Dedifferentiated amniotic fluid mesenchymal stem cell (primary cell): Measurements from ENCODE around the gene SND1.
"Not testable (repeated sequence)": the region's sequence is repeated elsewhere in the genome, so short reads cannot be mapped to it uniquely, and the experiment has no call there.

Experiments
- DNase-seq: peaks from one replicate; pipeline ENCODE4 v3.0.0-alpha.2; 2016; ENCODE audit errors: extremely low spot score

Gene SND1

DNA sequence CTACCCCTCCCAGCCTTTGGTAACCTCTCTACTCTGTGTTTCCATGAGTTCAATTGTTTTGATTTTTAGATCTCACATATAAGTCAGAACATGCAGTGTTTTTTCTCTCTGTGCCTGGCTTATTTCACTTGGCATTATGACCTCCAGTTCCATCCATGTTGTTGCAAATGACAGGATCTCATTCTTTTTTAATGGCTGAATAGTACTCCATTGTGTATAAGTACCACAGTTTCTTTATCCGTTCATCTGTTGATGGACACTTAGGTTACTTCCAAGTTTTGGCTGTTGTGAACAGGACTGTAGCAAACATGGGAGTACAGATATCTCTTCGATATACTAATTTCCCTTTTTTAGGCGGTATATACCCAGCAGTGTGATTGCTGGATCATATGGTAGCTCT, 237.7 kb downstream of the SND1 start:
- no peak for DNase-seq

DNA sequence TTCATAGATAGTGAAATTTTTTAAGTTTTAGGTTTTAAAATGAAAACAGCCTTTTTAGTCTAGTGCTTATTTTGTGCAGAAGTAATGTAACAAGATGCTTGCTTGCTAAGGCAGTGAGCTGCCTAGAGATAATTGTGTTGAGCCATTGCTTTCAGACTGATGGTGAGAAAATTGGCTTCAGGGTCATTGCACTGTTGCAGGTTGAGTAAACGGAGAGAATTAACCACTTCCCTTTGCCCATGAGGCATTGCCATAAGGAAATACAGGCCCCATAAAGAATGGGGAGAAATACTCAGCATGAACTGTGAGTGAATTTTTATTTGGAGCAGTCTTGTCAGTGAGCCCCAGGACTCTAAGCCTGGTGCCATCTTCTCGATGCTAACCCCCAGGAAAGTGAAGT, 238.7 kb downstream of the SND1 start:
- no peak for DNase-seq

- DNase-seq: no peak
These were observed 239.2 kb downstream of the SND1 start for GRCh38 chr7:127891144-127891543.

DNA sequence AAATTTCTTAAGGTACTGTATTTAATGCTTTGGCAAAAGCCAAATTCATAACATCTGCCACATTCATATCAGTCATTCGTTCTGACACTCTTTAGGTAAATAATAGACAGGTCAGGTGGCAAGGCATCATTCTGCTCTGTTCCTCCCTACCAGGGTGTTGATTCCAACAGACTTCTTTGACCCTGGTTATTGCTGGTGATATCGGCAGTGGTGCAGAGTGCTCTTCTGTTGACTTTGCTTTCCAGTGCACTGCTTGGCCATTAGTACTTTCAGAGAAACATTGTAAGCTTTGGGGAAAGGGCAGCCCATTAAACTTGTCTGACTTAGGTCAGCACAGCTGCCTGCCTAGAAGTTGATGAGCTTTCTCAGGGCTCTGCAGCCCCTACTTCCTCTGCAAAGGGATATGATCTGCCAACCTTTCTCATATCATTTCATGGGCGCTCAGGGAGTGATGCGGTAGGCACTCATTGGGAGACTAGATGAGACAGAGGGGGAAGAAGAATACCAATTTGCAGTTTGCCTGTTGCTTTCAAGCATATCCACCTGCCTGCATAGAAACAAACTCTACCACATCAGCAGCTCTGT, 240.0 kb downstream of the SND1 start:
- no peak for DNase-seq

DNA sequence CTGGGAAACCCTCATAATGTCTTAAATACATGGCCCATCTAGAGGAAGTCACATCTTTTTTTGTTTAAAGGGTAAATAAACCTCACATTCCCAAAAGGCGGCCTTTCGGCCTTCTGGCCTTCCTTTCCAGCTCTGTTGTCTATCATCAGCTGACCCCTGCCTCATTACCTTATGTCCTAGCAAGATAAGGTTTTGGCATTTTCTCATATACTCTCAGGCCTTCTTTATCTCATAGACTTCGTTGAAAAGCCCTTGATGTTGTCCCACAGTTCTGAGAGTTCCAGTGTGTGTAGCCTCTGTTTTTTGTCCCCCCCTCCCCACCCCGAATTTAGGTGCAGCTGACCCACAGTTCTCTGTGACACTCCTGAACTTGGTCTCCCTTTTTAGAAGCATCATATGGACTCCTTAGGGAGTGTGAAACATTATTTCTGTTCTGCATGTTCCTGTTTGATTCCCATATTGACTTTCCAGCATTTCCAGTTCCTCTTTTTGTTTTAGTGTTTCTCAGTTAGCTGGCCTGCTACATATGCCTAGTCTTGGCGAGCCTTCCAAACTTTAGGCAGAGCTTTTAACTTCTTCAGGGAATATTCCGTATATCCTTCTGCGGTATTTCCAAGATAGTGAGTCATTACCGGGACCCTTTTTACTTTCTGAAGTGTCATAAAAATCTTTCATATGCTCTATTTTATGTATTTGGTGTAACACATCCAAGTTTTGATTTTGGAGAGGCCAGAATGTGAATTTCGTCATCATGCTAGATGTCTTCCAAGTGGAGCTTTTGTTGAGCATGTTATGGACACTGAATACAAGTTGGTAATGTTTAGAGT, 240.7 kb downstream of the SND1 start:
- DNase-seq: no peak

GRCh38 chr7:127893547-127893946, 241.6 kb downstream of the SND1 start:
- no peak for DNase-seq

DNA sequence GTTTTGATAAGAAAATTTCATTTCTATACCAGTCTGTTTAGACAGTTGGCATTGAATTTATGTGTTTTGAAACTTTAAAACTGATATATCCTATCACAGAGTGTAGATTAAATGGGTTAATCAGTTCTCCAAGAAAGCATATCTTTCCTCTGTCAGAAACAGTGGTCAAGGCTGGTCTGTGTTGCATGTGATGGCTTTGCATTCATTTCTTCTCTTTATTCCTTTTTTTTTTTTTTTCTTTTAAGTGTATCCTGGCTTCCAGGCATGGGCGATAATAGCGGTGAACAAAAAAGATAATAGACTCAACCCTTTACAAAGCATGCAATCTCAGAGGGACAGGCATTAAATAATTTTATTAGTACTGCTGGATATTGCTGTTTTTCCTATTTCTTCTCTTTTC, 242.6 kb downstream of the SND1 start:
- DNase-seq: no peak

- DNase-seq: no peak
These were observed 243.4 kb downstream of the SND1 start for GRCh38 chr7:127895360-127895759.

- no peak for DNase-seq
These were observed 243.9 kb downstream of the SND1 start for GRCh38 chr7:127895814-127896280.

GRCh38 chr7:127896659-127897058, 244.7 kb downstream of the SND1 start:
- DNase-seq: no peak

DNA sequence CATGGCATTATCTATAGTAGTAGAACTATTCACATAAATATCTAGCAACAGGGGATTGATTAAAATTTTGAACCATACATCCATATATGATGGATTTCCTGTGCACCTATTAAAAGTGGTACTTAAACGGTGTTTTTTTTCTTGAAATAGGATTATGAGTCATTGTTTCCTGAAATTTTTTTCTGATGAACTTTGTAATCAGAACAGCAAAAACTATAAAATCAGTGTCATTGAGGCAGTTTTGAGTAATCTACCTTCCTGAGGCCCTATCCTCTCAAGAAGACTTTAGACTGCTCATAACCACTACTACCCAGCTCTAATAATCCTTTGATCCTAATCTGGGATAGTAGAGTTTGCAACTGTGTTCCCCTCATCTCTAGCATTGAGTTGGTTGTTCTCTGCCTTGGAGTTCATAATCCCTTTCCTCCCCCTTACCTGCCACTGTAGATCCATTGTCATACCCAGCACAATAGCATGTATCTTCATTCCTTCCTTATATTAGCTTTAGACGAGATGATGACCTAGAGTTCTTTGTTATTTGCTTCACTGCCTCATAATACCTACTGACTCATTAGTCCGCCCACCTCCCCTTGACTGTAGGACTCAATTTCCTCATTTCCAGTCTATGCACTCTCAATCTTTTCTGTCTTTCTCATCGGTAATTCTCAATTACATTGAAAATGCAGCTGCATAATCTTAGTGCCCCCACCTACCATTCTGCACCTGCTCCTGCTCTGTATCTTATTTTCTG, 245.9 kb downstream of the SND1 start:
- DNase-seq: no peak

DNA sequence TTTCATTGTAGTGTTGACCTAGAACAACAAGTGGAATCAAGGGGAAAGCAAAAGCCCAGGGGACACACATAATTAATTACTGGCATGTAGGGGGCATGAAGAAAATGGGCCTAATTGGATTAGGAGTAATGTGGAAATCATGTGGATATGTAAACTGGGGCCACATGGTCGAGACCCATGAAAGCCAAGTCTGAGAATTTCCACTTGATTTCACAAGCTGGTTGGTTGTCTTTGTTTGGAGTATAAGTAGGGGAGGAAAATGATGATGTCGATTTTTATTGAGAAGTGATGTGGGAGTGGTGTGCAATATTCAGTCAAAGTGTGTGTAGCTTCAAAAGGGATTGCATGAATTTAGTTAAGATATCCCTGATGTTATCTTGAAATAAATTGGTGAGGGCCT, 247.4 kb downstream of the SND1 start:
- DNase-seq: no peak

DNA sequence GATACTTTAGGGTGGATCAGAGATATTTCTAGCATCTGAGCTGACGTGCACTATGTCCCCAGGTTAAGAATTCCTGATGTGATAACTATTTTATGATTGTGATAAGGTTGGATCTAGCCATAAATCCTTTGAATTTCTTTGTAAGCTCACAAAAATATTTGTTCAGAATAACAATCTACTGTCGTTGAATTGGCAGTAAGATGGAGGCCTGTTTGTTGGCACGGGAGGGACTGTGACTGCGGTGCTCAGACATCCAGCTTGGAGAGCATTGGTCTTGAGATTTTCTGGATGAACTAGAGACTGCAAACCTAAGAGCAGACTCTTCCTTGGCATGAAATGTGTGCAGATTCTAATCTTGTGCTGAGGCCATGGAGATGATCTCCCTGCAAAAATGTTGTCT, 248.1 kb downstream of the SND1 start:
- no peak for DNase-seq

GRCh38 chr7:127900732-127901685, 249.0 kb downstream of the SND1 start:
- no peak for DNase-seq

DNA sequence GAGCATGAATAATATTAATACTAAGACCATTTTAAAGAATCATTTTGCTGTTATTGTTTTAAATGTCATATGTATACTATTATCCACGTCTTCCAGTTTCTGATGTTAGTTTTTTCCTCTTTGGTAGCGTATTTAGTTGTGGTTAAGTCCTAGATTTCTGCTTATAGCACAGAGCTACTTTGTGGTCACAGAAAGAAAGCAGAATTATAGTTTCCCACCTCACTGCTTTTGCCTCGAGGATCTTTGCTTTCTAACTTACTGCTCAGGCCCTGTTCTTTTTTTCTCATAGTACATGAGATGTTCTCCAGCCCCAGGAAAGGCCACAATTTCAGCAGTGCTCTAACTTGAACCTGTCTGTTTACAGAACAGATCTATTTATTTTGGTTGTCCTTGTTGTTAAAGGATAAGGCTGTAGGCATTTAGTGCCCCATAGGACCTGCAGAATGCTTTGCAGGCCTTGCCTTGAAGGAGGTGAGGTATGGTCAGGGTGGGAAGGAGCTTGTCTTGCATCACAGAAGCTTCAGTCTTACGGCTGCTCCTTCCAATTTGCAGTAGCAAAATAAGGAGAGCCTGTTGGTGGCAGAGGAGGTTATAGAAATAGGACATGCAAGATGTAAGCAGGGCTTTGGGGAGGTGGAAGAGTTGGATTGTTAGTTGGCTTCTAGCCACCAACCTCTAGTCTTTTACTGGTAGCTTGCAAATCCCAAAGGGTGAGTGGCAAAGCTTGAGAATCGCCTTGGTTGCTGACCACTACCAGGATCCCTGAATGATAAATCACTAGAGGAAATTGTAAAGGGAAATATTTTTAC, 250.1 kb downstream of the SND1 start:
- DNase-seq: no peak

DNA sequence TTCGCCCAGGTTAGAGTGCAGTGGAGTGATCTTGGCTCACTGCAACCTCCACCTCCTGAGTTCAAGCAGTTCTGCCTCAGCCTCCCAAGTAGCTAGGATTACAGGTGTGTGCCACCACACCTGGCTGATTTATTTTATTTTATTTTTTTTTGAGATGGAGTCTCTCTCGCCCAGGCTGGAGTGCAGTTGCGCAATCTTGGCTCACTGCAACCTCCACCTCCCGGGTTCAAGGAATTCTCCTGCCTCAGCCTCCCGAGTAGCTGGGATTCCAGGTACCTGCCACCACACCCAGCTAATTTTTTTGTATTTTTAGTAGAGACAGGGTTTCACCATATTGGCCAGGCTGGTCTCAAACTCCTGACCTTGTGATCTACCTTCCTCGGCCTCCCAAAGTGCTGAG, 250.8 kb downstream of the SND1 start:
- not testable (repeated sequence) for DNase-seq

- DNase-seq: no peak
These were observed 252.1 kb downstream of the SND1 start for GRCh38 chr7:127903892-127904669.

DNA sequence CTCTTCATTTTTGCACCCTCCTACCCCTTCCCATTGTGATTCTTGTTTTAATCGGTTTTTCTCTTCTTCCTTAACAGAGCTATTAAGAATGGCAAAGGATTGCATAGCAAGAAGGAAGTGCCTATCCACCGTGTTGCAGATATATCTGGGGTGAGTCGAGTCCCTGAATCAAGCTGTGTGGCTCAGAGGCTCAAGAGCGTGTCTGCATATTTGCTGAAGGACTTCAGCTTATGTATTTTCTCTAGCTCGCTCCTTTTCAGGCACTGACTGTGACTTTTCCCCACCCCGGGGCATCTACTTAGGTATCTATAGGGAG, 252.6 kb downstream of the SND1 start:
- DNase-seq: no peak

DNA sequence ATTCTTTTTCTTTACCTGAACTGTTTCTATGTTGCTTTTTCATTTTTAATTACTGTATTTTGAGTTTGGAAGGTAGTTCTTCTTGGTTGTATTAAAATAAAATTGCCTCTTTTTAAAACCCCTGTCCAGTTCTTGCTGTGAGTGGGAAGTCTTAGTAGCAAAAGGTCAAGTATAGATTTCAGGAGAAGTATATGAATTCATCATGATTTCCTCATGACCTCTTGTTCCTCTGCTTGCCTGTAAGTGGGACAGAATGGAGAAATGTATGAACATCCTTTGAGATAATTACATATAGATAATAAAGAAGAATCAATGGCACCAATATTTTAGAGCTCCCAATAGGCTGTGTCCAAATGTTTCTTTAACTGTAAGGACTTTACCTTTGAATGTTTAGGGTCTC, 253.0 kb downstream of the SND1 start:
- no peak for DNase-seq
